Uterus (tissue), 2 donors: Measurements from ENCODE around the gene TRMU.

Experiments used
- CTCF ChIP-seq, 4 experiments: fragments of 200-600 bp in 2 of 4; fragments of 450-650 bp in 2 of 4; sonication (generic) in 2 of 4; IDR thresholded peaks; one replicate each; pipeline ENCODE4 v1.5.1; 2016 to 2019; ENCODE audit warnings: antibody characterized with exemption in 4 of 4, mild to moderate bottlenecking in 2 of 4, moderate library complexity in 1 of 4
- POLR2A ChIP-seq, 2 donors: fragments of 450-650 bp; IDR thresholded peaks; one replicate each; pipeline ENCODE4 v1.6.1; 2016; ENCODE audit warnings: antibody characterized with exemption in 2 of 2, mild to moderate bottlenecking in 1 of 2, moderate library complexity in 1 of 2

- TF ChIP-seq CTCF (IDR thresholded peaks at IDR 0.05) (no peak), POLR2A (IDR thresholded peaks at IDR 0.05) (no peak)
Measured at GRCh38 chr22:46290121-46290842, 45.2 kb upstream of the TRMU start.
